ENCODE measurements around the gene PHETA2. TPM values are rescaled to one million over a fixed set of nuclear protein-coding genes. Genes with fewer than 3 reads are reported as not detected.
A peak's percentile ranks its signal among the peaks of the same experiment; 100 is the strongest.

PHETA2 gene
- total and polyA plus RNA-seq, 2 of the 13 experiments (the other 11 are each of a cell fraction or from before 2014, with no cell fraction given), result 0.07 TPM; not detected in 1

- TF ChIP-seq ZBTB2 (CRISPR knock-in tag; IDR thresholded peaks at IDR 0.05; ENCODE audit: low read depth), result no peak
- no peak for TF ChIP-seq EHMT2 (IDR thresholded peaks at IDR 0.05; ENCODE audit: borderline replicate concordance, low read depth, low read length)
- no peak for TF ChIP-seq ZSCAN20 (CRISPR knock-in tag; IDR thresholded peaks at IDR 0.05; ENCODE audit: borderline replicate concordance)
- no peak for TF ChIP-seq DMAP1 (CRISPR knock-in tag; IDR thresholded peaks at IDR 0.05)
- 0 out of 2 replicates have a peak, but pooled peaks have one; percentile 70 for TF ChIP-seq KDM1A (CRISPR knock-in tag; IDR thresholded peaks at IDR 0.05)
- TF ChIP-seq LRRFIP1 (CRISPR knock-in tag; conservative IDR thresholded peaks at IDR 0.05), result no peak
- no peak for TF ChIP-seq ZNF562 (CRISPR knock-in tag; IDR thresholded peaks at IDR 0.05; ENCODE audit: borderline replicate concordance)
- TF ChIP-seq FOXA3 (CRISPR knock-in tag; IDR thresholded peaks at IDR 0.05), result peak; percentile 37; the same call in 1 of the 2 replicates
- TF ChIP-seq TRAFD1 (CRISPR knock-in tag; IDR thresholded peaks at IDR 0.05; ENCODE audit: borderline replicate concordance), result no peak
- TF ChIP-seq AFF4 (CRISPR knock-in tag; IDR thresholded peaks at IDR 0.05), result no peak
- no peak for TF ChIP-seq CENPBD1 (CRISPR knock-in tag; IDR thresholded peaks at IDR 0.05; ENCODE audit: borderline replicate concordance, low read depth)
- TF ChIP-seq ZNF280D (CRISPR knock-in tag; IDR thresholded peaks at IDR 0.05), result no peak
- no peak for TF ChIP-seq ZNF678 (CRISPR knock-in tag; IDR thresholded peaks at IDR 0.05)
- no peak for TF ChIP-seq ZNF83 (CRISPR knock-in tag; IDR thresholded peaks at IDR 0.05; ENCODE audit: borderline replicate concordance)
- TF ChIP-seq ZNF235 (CRISPR knock-in tag; IDR thresholded peaks at IDR 0.05; ENCODE audit: borderline replicate concordance), result no peak
- no peak for TF ChIP-seq SIN3B (IDR thresholded peaks at IDR 0.05; ENCODE audit: low read length)
- TF ChIP-seq ZNF629 (CRISPR knock-in tag; conservative IDR thresholded peaks at IDR 0.05), result peak; percentile 96
Observed at GRCh38 chr22:42091455-42091782, 17.4 kb downstream of the PHETA2 start (continued).
